Amygdala (tissue), 56 donors: ENCODE data around the gene AWAT2.
"Not testable (repeated sequence)": the region's sequence is repeated elsewhere in the genome, so short reads cannot be mapped to it uniquely, and the experiment has no call there.

Source experiments
- DNase-seq, 56 donors: peaks; one replicate each; lab custom pipeline; 2025; lab: John Stamatoyannopoulos, UW

Gene AWAT2

GRCh38 chrX:70001708-70002341 is 47.9 kb downstream of the AWAT2 start:
- no peak for DNase-seq

GRCh38 chrX:70001269-70001668 is 48.5 kb downstream of the AWAT2 start:
- DNase-seq = no peak

GRCh38 chrX:69998299-69998698 is 51.4 kb downstream of the AWAT2 start:
- DNase-seq = not testable (repeated sequence)

GRCh38 chrX:69996113-69996468 is 53.6 kb downstream of the AWAT2 start:
- no peak for DNase-seq

- DNase-seq = no peak
Observed at GRCh38 chrX:69995362-69996112, 54.2 kb downstream of the AWAT2 start.

- DNase-seq = no peak
Observed at GRCh38 chrX:69993494-69993893, 56.2 kb downstream of the AWAT2 start.

- no peak for DNase-seq
Observed at GRCh38 chrX:69991685-69992084, 58.1 kb downstream of the AWAT2 start.
